ENCODE results near the gene TRAF6.
"Not testable (repeated sequence)": the region's sequence is repeated elsewhere in the genome, so short reads cannot be mapped to it uniquely, and the experiment has no call there.

TRAF6 gene

DNA sequence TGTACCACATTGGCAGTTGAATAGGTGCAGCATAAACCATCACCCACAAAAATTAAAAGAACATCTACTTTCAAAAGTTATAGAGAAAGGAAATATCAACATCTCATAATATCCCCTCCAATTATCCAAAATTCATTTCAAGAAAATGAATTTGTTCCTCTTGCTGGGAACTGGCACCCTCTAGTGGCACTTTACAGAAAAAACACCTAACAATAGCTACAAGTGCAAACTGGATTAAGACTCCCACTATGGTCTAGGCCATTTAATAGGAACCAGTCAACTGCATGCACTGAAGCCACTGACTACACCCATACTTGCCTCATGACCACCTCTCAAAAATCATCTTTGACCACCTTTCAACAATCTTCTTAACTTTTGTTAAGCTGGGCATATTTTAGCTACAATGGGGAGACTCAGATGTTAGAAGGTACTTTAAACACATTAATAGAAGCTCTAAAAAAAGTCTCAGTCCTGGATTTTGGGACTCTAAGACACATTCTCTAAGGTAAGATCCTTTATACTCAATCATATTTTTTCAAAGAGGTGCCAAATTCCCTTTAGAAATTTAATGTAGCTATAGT, 17.3 kb downstream of the TRAF6 start:
- no peak for DNase-seq

DNA sequence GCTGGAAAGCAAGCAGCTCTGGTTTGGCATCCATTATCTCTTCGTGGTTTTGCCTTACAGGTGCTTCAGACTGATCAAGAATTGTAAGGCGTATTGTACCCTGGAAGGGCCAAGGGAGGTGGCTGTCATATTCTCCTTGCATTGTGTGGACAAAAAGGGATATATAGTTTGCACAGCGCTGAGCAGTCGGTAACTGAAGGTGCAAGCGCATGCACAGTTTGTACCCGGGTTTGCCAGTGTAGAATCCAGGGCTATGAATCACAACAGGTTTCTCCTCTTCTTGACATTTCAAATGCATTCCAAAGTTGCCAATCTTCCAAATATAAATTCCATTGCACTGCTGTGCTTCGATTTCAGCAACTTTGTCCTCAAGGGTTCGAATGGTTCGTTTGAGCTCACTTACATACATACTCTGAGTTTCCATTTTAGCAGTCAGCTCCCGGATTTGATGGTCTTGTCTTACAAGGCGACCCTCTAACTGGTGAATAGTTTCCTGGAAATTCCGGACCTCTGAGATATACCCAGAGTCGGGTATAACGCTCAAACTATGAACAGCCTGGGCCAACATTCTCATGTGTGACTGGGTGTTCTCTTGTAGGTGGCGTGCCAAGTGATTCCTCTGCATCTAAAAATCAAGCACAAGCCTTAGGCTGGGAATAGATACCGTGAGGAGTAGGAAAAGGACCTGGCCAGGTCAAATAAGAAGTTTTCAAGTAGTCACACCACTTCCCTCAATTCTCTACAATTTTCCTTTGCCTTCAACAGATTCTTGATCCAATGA, 19.9 kb downstream of the TRAF6 start:
- no peak for DNase-seq

DNA sequence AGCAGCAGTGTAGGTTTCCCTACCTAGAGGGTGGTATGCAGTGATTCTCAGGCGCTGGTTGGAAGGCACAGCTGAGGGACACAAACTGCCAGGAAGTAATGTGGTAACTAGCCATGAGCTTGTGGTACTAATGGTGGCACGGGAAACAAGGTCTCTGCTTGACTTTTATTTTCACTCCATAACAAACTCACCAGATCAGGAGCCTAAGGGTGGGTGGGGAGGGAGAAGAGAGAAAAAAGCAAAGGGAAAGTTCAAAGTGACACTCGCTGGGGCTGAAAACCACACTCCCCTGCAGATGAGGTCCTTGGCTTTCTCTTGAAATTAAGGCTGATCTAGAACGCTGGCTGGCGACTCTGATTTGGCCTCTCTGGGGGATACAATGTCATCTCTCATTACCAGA, 22.0 kb downstream of the TRAF6 start:
- no peak for DNase-seq

DNA sequence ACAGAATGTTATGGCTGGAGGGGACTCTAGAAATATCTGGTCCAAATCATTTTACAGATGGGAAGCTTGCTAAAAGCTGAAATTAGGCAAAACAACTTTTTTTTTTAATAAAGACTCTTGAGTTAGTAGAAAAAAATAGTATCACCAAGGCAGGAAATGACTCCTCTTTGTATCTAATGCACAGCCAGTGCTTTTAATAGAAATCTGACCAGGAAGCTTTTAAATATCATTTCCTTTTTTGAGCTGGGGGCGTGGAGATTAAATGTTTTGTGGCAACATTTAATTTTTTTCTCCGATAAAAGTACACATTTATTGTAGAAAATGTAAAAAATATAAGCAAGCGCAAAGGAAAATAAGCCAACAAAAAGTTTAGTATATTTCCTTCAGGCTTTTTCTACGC, 22.5 kb downstream of the TRAF6 start:
- no peak for DNase-seq

DNA sequence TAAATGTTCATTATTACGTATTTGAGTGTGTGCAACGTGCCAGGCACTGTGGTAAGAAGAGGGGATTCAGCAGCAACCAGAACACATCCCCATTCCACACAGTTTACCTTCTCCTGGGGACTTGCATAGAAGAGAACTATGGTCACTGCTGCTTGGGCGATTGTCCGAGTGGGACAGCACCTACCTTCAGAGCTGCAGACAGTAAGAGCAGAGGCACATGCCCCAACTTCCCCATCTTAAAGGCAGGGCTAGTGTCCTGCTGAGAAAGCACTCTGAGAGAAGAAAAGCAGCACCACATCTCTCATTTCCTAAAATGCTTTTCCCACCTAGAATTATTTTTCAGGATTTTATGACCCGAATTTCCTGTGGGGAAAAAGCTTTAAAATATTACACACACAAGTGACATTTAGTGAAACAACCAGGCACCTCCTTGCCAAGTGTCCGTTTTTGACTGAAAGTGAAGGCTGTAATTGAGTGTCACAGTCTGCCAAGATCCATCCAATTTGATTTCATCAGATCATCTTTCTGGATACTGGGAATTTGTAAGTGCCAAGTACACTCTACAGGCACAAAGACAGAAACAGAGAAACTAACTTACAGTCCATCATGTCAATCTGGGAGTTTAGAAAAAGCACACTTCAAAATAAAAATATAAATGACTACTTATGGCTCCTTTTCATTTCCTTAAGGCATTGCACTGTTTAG, 24.6 kb downstream of the TRAF6 start:
- DNase-seq, result no peak

DNA sequence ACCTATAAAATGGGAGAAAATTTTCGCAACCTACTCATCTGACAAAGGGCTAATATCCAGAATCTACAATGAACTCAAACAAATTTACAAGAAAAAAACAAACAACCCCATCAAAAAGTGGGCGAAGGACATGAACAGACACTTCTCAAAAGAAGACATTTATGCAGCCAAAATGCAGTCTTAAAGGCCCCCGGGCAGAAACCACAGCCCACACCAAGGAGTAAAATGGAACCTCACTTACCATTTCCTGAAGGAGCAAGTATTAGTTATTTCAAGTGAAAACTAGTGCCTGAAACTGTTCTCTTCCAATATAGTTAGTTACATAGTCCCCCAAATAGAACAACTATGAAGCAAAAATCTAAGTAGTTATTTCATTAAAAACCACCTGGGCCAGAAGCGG, 27.0 kb downstream of the TRAF6 start:
- not testable (repeated sequence) for DNase-seq

DNA sequence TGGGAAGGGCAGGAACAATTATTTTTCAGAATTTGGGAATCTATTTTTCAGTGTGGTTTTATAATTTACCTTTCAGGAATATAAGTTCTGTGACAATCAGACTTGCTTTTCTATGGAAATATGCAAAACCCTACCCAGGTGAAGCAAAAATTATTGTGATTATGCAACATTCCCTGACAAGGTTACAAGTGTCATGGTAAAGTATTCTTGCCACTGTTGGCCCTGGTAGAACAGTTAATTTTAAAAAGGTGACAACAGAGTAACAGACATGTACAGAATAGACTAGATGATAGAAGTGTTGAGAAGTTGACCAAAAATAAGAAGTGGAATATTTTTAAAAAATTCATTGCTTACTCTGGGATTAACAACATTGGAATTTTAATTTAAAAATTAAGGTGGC, 29.2 kb downstream of the TRAF6 start:
- no peak for DNase-seq

DNA sequence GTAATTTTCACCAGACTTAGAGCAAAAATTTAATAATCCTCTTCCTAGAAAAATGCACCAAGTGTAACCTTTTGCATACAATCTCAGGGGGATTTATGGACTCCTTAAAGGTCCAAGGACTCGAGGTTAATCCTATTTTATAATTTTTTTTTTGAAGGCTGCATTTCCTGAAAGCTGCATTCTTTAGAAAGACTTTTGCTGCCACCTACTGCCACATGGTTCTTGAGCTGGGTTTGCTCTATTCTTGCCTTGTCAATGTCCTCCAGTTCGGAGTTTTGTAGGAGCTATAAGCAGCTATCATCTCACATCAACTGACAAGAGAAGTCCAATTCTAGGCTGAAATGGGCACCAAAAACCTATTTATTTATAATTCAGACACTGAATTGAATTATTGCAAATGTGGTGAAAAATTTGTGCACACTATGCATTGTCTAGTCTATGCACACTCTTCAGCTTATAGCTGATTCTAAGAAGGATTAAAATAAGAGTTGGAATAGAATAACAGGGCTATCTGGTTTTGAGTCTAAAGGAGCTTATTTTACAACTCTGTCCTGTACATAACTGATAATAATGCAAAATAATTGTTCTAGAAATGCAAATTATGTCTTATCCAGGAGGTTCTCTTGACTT, 31.3 kb downstream of the TRAF6 start:
- DNase-seq, result no peak

DNA sequence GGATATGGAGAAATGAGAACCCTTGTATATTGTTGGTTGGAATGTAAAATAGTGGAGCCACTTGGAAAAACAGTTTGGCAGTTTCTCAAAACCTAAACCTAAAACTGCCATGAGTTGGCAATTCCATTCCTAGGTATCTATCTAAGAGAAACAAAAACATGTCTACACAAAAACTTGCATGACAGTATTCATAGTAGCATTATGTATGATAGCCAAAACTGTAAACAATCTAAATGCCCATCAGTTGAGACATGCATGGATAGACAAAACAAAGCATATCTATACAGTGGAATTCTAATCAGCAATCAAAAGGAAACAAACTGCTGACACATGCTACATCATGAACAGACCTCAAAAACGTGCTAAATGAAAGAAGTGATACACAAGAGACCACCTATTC, 34.9 kb downstream of the TRAF6 start:
- no peak for DNase-seq

DNA sequence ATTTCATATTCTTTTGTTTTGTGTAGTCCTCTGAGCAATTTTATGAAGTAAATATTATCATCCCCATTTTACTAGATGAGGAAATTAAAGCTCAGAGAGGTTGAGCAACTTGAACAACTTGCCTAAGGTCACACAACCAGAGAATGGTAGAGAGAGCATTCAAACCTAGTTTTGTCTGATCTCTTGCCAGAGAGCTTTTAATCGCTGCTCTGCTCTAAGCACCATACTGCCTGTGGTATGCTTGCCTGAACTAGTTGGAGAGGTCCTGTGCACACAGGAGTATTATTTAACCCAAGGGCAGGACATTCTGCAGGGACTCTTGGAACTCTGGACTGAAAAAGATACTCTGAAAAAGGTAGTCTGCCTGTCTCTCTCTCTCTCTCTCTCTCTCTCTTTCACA, 38.5 kb downstream of the TRAF6 start:
- DNase-seq, result no peak

DNA sequence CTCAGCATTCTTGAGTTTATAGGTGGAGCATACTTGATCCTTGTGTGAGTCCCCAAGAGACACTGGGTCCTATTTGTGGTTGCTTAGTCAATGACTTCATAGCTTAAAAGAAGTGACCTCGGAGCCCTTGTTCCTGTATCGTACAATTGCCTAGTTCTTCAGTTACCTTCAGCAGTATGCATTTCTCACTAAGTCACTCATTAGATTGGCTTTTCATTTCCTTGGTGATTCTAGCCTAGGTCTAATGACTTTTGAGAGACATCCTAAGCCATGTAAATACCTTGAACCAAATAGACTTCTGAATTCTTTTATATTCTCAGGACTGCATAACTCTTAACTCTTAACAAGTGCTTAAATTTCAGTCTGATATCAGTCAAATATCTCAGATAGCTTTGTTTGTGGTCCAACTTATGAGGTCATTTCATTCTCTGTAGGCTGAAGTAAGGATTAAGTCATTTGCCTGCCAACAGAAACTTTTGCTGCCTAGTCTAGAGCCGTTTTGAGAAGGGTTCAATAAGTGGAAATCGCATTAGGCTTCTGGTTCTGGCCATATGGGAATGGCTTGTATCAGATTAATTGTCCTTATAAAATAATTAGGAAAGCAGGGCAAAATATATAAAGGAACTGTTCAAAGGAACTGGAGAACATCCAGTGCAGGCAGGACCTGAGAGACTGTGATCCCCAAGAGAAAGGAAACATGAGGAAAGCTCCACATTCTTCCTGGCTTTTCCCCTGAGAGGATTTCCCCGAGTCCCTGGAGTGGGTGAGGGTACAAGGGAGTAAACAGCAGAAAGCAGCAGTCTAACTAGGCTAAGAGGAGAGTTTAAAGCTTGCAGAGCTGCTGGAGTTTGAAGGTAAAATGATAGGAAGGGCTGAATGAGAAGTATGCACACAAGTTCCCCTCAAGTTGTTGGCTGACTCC, 39.9 kb downstream of the TRAF6 start:
- DNase-seq, result no peak

DNA sequence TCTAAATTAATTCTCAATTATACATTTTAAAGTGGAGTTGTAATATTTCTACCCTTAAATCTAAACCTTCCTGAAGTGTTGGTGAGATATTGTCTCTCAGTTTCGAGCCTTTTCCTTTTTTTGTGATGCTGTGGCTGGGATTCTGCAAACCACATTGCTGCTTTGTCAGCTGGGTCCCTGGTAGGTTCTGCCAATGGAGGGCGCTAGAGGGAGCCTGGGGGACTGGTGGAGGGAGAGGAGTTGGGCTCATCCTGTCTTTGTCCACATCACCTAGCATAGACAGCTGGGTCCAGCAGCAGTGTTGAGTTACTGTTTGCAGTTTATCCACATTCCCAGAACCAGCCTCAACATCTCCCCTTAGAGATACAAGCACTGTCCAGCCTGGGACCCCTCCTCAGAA, 41.0 kb downstream of the TRAF6 start:
- no peak for DNase-seq

DNA sequence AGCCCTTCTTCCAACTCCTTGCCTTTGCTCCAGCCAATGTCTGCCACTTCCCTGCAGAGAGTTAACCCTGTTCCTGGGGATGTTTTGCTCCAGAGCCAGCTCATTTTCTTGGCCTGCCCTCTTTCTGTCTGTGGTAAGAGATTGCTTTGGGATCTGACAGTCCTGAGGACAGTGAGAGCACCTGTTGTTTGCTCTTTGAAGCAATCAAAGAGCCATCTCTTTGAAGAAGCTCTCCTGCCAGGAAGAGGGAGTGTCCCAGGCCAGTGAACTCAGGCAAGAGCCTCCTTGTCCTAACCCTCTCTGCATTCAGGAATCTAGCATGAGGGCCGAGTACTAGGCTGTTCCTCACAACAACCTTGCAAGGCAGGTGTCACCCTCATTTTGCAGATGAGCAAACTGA, 42.2 kb downstream of the TRAF6 start:
- DNase-seq, result no peak

DNA sequence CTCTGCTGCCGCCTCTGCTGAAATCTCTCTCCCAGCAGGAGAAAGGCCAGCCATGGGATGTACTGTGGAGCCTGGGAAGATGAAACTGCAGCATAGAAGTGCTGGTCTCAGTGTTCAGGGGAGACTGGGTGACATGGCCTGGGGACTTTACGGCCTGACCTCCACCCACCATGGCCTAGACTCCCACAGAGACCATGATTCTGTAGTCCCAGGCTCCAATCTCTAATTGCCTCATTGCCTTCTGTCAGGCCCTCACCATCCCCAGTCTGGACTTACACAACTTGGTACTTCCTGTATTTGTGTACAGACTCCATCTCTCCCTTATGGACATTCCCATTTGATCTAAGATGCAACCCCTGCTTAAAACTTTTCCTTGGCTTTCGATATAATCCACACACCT, 43.1 kb downstream of the TRAF6 start:
- DNase-seq, result no peak

DNA sequence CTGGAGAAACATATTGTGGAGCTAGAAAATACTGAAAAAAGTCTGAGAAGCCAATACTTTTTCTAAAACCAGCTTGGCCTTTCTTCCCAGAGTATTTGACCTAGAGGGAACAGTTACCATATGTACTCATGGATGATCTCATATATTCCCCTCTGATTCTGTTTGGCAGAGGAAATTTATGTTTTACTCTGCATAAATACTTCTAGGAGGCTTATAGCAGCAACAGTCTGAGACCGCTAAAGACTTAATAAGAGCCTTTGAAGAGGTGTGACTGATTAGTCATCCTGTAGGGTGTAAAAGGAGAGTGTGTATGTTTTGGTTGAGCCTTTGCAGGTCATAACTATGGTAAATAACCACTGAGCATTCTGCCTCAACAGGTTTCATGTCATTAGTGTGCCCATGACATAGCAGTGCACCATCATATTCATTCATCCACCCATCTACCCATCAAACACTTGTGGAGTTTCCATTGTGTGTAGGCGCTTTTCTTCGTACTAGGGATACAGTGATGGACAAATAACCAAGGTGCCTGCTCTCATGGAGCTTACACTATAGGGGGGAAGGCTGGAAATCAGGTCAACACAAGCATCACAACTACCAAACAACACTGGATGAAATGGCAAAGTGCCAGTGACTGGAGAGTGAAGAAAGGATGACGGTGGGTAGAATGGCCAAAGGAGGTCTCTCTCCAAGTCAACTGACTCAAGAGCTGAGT, 44.5 kb downstream of the TRAF6 start:
- no peak for DNase-seq

DNA sequence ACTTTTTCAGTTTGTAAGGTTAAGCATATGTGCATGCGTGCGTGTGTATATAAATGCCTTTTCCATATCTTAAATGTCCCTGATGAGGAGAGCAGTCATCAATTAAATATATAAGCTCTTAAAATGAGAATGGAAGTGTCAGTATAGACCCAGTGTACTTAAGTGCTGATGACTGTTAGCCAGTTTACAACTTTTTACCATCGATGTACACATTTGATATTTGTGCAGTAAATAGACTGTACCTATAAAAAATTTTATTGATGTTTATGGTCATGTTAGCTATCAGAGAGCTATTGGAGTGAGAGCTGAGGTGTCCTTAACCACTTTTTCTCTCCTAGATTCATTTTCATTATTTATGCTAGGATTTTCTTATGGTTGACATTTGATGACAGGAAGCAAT, 45.4 kb downstream of the TRAF6 start:
- DNase-seq, result no peak

DNA sequence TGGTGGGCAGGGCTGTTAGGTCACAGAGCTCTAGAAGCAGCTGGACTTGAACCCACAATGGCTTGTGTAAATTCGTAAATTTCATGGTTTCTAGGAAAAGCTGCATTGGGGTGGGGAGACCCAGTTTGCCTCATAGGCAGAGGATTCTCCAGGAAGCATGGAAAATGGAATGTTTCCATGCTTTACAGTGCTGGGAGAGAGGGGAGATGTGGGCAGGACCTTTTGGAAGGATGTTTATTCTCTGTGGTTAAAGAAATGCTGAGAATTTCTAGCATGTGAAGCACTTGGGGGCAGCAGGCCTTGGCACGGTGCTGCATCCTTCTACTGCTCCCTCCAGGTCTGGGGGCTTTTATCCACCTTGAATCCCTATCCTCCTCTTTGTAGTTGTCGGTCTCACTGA, 46.3 kb downstream of the TRAF6 start:
- DNase-seq, result no peak

DNA sequence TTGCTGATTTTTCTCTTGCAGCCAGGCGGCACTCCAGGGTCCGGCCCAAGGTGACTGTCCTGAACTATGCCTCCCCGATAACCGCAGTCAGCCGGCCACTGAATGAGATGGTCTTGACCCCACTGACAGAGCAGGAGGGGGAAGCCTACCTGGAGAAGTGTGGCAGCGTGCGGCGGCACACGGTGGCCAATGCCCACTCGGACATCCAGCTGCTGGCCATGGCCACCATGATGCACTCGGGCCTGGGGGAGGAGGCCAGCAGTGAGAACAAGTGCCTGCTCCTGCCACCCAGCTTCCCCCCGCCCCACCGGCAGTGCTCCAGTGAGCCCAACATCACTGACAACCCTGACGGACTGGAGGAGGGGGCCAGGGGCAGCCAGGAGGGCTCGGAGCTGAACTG, 47.8 kb downstream of the TRAF6 start:
- no peak for DNase-seq

DNA sequence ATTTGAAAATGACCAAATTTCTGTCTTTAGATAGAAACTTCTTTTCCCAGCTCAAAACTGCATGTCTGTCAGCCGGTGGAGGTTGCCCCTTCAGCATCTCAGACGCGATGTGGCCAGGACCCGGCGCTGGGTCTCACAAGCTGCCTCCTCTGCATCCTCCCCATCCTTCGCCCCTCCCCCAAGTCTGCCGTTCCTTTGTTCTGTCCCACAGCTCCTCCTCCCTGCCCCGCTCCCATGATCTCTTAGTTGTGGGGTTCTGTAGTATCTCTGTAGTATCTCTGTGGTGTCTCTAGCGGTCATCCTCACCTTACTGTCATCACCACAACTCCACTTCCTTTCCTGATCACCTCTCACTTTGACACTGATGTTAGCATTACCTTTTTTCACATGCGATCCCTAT, 49.9 kb downstream of the TRAF6 start:
- no peak for DNase-seq

DNA sequence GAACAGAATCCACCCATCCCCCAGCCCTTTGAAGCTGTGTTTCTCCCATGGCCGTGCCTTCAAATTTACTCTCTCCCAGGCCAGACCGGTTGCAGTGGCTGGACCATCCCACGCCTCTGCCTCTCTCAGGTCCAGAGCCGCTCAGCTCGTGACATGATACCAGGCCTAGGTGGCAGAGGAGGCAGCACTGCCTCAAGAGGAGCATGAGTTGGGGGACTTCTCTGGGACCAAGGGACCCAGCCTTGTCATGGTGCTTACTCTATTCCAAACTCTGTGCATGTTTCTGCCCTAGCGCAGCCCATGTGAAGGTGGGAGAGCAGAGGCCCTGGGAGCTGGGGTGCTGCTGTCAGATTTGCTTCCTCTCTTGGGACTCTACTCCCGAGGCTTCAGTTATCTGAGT, 51.0 kb downstream of the TRAF6 start:
- DNase-seq, result no peak

DNA sequence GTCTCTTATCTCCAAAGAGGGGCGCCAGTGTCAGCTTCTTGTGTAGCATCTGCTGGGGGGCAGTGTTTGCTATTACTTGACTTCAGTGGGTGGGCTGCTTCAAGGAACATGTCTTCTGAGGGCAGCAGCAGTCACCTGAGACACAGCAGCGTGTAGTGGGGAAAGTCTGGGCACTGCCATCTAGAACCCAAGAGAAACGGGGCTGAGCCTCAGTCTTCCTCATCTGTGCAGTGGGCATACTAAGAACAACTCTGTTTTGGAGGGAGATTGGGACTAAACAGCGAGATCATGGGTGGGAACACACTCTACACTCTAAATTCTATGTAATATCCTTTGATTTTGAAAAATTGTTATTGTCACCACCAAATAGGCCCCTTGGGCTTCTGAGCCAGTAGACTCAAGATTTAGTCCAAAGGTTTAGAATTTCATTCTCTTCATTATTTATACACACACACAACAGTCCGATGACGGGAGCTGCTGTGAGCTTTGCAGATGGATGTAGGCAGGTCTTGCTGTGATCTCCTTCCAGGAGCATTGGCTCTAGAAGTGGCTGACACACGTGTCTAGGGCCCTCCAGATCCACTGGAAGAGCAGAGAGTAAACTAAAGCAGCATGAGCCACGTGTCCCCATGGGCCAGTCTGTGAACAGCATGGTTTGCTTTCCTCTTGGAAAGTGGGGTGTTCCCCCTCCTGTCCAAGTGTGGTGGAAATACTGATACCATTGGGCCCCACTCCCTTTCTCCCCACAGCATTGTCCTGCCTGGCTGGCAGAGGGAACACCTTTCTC, 51.8 kb downstream of the TRAF6 start:
- no peak for DNase-seq

All from activated CD4-positive, CD25-positive, alpha-beta regulatory T cell treated with anti-CD3 and anti-CD28 coated beads, Interleukin-2, amount 50 U/mL, for 72 hours (primary cell).